ENCODE results near the gene PPP2R3B. TPM values are rescaled to one million over a fixed set of nuclear protein-coding genes. Genes with fewer than 3 reads are reported as not detected.
"Not testable (repeated sequence)": the region's sequence is repeated elsewhere in the genome, so short reads cannot be mapped to it uniquely, and the experiment has no call there.

The PPP2R3B gene
- total and polyA plus RNA-seq, 7 experiments from 2014 or later: 7.3 to 53.5 (median 30.0) TPM

GRCh38 chrX:353566-354535, 32.9 kb downstream of the PPP2R3B start:
- Mint-ChIP-seq H3K27ac (peak overlapping the region in 1 of 9 donors; percentile 94), H3K27me3 (no peaks in the 10 kb centered on the region), H3K4me1 (peaks cover 16 to 34% (median 30%) of the 10 kb centered on the region in 7 donors), H3K36me3 (peaks cover 9 to 44% (median 15%) of the 10 kb centered on the region in 5 donors), H3K4me3 (no peak overlapping the region), H3K9me3 (peaks cover 0 to 12% (median 10%) of the 10 kb centered on the region in 11 donors)
- POLR2A ChIA-PET: no interaction called here
- no peaks in the 10 kb centered on the region for H3K27me3 ChIP-seq (ENCODE audit: control insufficient read depth in 2 of 2, insufficient read depth in 2 of 2, low read length in 2 of 2)
- CTCF ChIA-PET: no interaction called here
- DNase-seq (no peak), ATAC-seq (no peak)
- H3K4me3 ChIP-seq (ENCODE audit: low read length): no peak overlapping the region
- no peak overlapping the region for H3K27ac ChIP-seq (ENCODE audit: low read depth, low read length)
- peaks cover 0 to 19% of the 10 kb centered on the region in 2 donors for H3K4me1 ChIP-seq (ENCODE audit: control insufficient read depth in 2 of 2, insufficient read depth in 2 of 2, low read length in 2 of 2)
- intact Hi-C loops (cut with micrococcal nuclease): no loop called here
- no peaks in the 10 kb centered on the region for H3K36me3 ChIP-seq (ENCODE audit: control insufficient read depth in 2 of 3, insufficient read depth in 3 of 3, low read length in 3 of 3)
- H3K9me3 ChIP-seq (ENCODE audit: control insufficient read depth in 2 of 3, low read length in 3 of 3): peaks cover 0 to 8% (median 0%) of the 10 kb centered on the region in 3 experiments

DNA sequence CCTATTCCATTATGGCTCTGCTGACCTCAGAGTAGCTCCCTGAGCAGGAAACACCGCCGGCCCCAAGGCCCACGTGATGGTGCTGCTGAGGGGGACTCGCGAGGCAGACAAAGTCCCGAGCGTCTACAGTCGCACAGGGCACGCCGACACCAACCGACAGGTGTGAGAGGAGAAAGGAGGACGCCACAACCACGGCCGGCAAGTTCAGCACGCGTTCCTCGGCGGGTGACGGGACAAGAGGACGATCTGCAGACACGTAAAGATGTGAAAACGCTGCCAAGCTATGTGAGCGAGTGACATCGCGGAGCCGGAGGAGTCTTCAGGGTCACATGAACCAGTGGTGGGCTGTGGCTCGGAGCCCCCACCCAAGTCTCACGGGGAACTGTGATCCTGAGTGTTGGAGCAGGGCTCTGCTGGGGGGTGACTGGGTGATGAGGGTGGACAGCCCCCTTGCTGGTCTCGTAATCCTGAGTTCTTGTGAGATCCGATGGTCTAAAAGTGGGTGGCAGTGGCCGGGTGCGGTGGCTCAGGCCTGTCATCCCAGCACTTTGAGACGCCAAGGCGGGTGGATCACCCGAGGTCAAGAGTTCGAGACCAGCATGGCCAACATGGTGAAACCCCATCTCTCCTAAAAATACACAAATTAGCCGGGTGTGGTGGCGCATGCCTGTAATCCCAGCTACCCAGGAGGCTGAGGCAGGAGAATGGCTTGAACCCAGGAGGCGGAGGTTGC, 34.0 kb downstream of the PPP2R3B start:
- H3K9me3 ChIP-seq (ENCODE audit: control insufficient read depth in 2 of 3, low read length in 3 of 3): no peaks in the 10 kb centered on the region
- ChIA-PET CTCF (no interaction called here), POLR2A (no interaction called here)
- peaks cover 0 to 9% (median 7%) of the 10 kb centered on the region in 11 donors for H3K9me3 Mint-ChIP-seq
- H3K27me3 Mint-ChIP-seq: no peaks in the 10 kb centered on the region
- DNase-seq (no peak), ATAC-seq (no peak)
- H3K36me3 Mint-ChIP-seq: peaks cover 8 to 42% (median 13%) of the 10 kb centered on the region in 5 donors
- H3K36me3 ChIP-seq (ENCODE audit: control insufficient read depth in 2 of 3, insufficient read depth in 3 of 3, low read length in 3 of 3): no peaks in the 10 kb centered on the region
- no peaks in the 10 kb centered on the region for H3K27me3 ChIP-seq (ENCODE audit: control insufficient read depth in 2 of 2, insufficient read depth in 2 of 2, low read length in 2 of 2)
- H3K4me1 ChIP-seq (ENCODE audit: control insufficient read depth in 2 of 2, insufficient read depth in 2 of 2, low read length in 2 of 2): peaks cover 0 to 15% of the 10 kb centered on the region in 2 donors
- H3K27ac ChIP-seq (ENCODE audit: low read depth, low read length): no peak overlapping the region
- H3K4me1 Mint-ChIP-seq: peaks cover 14 to 36% (median 28%) of the 10 kb centered on the region in 7 donors
- H3K4me3 ChIP-seq (ENCODE audit: low read length): no peak overlapping the region
- peak overlapping the region in 2 of 9 donors; percentile 59 to 62 for H3K27ac Mint-ChIP-seq
- H3K4me3 Mint-ChIP-seq: peak overlapping the region in 1 of 10 donors; percentile 41
- intact Hi-C loops (cut with micrococcal nuclease): no loop called here

DNA sequence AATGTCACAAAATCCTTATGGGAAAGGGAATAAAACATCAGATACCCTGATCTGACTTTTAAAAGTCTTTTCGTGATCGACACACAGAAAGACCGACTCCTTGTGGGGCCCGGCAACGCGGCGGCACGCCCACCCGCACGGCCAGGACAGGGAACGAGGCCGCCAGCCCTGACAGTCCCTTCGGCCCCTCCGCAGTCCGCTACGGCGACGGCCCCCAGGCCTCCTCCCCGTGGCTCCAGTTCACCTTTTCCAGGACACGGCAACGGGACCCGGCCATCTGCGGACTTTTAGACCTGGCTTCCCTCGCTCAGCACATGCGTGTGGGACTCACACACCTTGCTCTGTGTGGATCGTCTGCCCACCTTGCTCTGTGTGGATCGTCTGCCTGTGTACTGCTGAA, 34.5 kb downstream of the PPP2R3B start:
- ATAC-seq (no peak), DNase-seq (no peak)
- no peaks in the 10 kb centered on the region for H3K9me3 ChIP-seq (ENCODE audit: control insufficient read depth in 2 of 3, low read length in 3 of 3)
- peaks cover 0 to 9% of the 10 kb centered on the region in 2 donors for H3K4me1 ChIP-seq (ENCODE audit: control insufficient read depth in 2 of 2, insufficient read depth in 2 of 2, low read length in 2 of 2)
- no peak overlapping the region for H3K4me3 ChIP-seq (ENCODE audit: low read length)
- H3K27me3 Mint-ChIP-seq: no peaks in the 10 kb centered on the region
- H3K36me3 Mint-ChIP-seq: peaks cover 3 to 38% (median 7%) of the 10 kb centered on the region in 5 donors
- H3K27ac ChIP-seq (ENCODE audit: low read depth, low read length): no peak overlapping the region
- peak overlapping the region in 1 of 10 donors; percentile 41 for H3K4me3 Mint-ChIP-seq
- no peaks in the 10 kb centered on the region for H3K27me3 ChIP-seq (ENCODE audit: control insufficient read depth in 2 of 2, insufficient read depth in 2 of 2, low read length in 2 of 2)
- H3K9me3 Mint-ChIP-seq: peaks cover 0 to 3% (median 1%) of the 10 kb centered on the region in 11 donors
- CTCF ChIA-PET: no interaction called here
- POLR2A ChIA-PET: no interaction called here
- peaks cover 0 to under 1% (median 0%) of the 10 kb centered on the region in 3 experiments for H3K36me3 ChIP-seq (ENCODE audit: control insufficient read depth in 2 of 3, insufficient read depth in 3 of 3, low read length in 3 of 3)
- intact Hi-C loops (cut with micrococcal nuclease): no loop called here
- H3K27ac Mint-ChIP-seq: no peak overlapping the region
- H3K4me1 Mint-ChIP-seq: peaks cover 8 to 30% (median 23%) of the 10 kb centered on the region in 7 donors

- intact Hi-C loops (cut with micrococcal nuclease): no loop called here
- Histone ChIP-seq H3K4me3 (ENCODE audit: low read length) (no peak overlapping the region), H3K36me3 (ENCODE audit: control insufficient read depth in 2 of 3, insufficient read depth in 3 of 3, low read length in 3 of 3) (peaks cover 0 to 5% (median 0%) of the 10 kb centered on the region in 3 experiments), H3K4me1 (ENCODE audit: control insufficient read depth in 2 of 2, insufficient read depth in 2 of 2, low read length in 2 of 2) (peaks cover 0 to 5% of the 10 kb centered on the region in 2 donors), H3K27me3 (ENCODE audit: control insufficient read depth in 2 of 2, insufficient read depth in 2 of 2, low read length in 2 of 2) (no peaks in the 10 kb centered on the region), H3K27ac (ENCODE audit: low read depth, low read length) (no peak overlapping the region), H3K9me3 (ENCODE audit: control insufficient read depth in 2 of 3, low read length in 3 of 3) (no peaks in the 10 kb centered on the region)
- ATAC-seq: no peak
- H3K27ac Mint-ChIP-seq: no peak overlapping the region
- DNase-seq: no peak
- ChIA-PET POLR2A (no interaction called here), CTCF (no interaction called here)
- H3K4me1 Mint-ChIP-seq: peaks cover 4 to 26% (median 18%) of the 10 kb centered on the region in 7 donors
- no peaks in the 10 kb centered on the region for H3K9me3 Mint-ChIP-seq
- no peaks in the 10 kb centered on the region for H3K27me3 Mint-ChIP-seq
- no peak overlapping the region for H3K4me3 Mint-ChIP-seq
- H3K36me3 Mint-ChIP-seq: peaks cover 0 to 37% (median 5%) of the 10 kb centered on the region in 5 donors
These were observed 35.0 kb downstream of the PPP2R3B start for GRCh38 chrX:351736-352135.

GRCh38 chrX:351324-351641, 35.4 kb downstream of the PPP2R3B start:
- CTCF ChIA-PET; H3K27me3 ChIP-seq (ENCODE audit: control insufficient read depth in 2 of 2, insufficient read depth in 2 of 2, low read length in 2 of 2); H3K36me3 ChIP-seq (ENCODE audit: control insufficient read depth in 2 of 3, insufficient read depth in 3 of 3, low read length in 3 of 3); intact Hi-C loops (cut with micrococcal nuclease); H3K4me1 ChIP-seq (ENCODE audit: control insufficient read depth in 2 of 2, insufficient read depth in 2 of 2, low read length in 2 of 2); H3K9me3 ChIP-seq (ENCODE audit: control insufficient read depth in 2 of 3, low read length in 3 of 3); POLR2A ChIA-PET; ATAC-seq; H3K27ac Mint-ChIP-seq; H3K4me3 ChIP-seq (ENCODE audit: low read length); H3K27me3 Mint-ChIP-seq; H3K4me3 Mint-ChIP-seq; H3K27ac ChIP-seq (ENCODE audit: low read depth, low read length); DNase-seq; H3K9me3 Mint-ChIP-seq: not testable (repeated sequence)
- H3K36me3 Mint-ChIP-seq: peaks cover 0 to 37% (median 5%) of the 10 kb centered on the region in 5 donors
- peaks cover 0 to 21% (median 14%) of the 10 kb centered on the region in 7 donors for H3K4me1 Mint-ChIP-seq

DNA sequence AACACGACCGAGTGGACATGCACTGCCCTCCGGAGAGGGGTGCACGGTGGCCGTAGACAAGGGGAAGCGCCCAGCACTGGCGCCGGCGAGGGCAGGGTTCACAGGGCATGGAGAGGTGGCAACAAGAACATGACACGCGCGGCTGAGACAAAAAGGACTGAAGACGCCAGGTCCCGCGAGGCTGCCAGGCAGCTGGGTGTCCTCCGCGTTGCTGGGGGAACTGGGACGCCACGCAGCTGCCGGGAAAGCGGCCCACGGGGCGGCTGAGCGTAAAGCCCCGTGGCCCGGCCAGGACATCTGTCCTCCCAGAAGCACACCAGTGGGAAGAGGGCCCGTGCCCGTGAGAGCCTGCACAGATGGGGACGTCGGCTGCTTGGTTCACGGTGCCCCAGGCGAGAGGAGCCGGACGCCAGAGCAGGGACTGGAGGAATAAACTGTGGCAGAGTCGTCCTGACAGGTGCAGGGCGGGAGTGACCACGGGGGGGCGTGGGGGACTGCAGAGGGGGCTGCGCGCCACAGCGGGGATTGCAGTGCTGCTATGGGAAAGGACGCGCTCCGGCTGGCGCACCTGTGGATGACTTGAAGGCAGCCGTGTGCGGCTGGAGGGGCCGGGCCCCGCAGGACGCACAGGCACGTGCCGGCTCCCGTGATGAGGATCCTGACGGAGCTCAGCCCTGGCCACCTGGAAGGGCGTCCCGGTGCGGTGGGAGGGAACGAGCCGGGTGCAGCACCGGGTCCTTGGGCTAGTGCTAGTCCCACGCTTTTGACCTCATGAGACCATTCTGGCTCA, 36.0 kb downstream of the PPP2R3B start:
- DNase-seq: no peak
- intact Hi-C loops (cut with micrococcal nuclease): no loop called here
- ChIA-PET CTCF (no interaction called here), POLR2A (no interaction called here)
- no peak overlapping the region for H3K4me3 ChIP-seq (ENCODE audit: low read length)
- H3K27ac ChIP-seq (ENCODE audit: low read depth, low read length): no peak overlapping the region
- Mint-ChIP-seq H3K36me3 (peaks cover 0 to 34% (median 4%) of the 10 kb centered on the region in 5 donors), H3K4me1 (peaks cover 0 to 18% (median 10%) of the 10 kb centered on the region in 7 donors), H3K27ac (no peak overlapping the region), H3K27me3 (no peaks in the 10 kb centered on the region), H3K4me3 (no peak overlapping the region), H3K9me3 (no peaks in the 10 kb centered on the region)
- H3K27me3 ChIP-seq (ENCODE audit: control insufficient read depth in 2 of 2, insufficient read depth in 2 of 2, low read length in 2 of 2): no peaks in the 10 kb centered on the region
- peaks cover 0 to 6% (median 0%) of the 10 kb centered on the region in 3 experiments for H3K36me3 ChIP-seq (ENCODE audit: control insufficient read depth in 2 of 3, insufficient read depth in 3 of 3, low read length in 3 of 3)
- H3K4me1 ChIP-seq (ENCODE audit: control insufficient read depth in 2 of 2, insufficient read depth in 2 of 2, low read length in 2 of 2): no peaks in the 10 kb centered on the region
- H3K9me3 ChIP-seq (ENCODE audit: control insufficient read depth in 2 of 3, low read length in 3 of 3): no peaks in the 10 kb centered on the region
- no peak for ATAC-seq

Measured in naive thymus-derived CD4-positive, alpha-beta T cell (primary cell).